ENCODE results near the gene SKIL.

SKIL gene

DNA sequence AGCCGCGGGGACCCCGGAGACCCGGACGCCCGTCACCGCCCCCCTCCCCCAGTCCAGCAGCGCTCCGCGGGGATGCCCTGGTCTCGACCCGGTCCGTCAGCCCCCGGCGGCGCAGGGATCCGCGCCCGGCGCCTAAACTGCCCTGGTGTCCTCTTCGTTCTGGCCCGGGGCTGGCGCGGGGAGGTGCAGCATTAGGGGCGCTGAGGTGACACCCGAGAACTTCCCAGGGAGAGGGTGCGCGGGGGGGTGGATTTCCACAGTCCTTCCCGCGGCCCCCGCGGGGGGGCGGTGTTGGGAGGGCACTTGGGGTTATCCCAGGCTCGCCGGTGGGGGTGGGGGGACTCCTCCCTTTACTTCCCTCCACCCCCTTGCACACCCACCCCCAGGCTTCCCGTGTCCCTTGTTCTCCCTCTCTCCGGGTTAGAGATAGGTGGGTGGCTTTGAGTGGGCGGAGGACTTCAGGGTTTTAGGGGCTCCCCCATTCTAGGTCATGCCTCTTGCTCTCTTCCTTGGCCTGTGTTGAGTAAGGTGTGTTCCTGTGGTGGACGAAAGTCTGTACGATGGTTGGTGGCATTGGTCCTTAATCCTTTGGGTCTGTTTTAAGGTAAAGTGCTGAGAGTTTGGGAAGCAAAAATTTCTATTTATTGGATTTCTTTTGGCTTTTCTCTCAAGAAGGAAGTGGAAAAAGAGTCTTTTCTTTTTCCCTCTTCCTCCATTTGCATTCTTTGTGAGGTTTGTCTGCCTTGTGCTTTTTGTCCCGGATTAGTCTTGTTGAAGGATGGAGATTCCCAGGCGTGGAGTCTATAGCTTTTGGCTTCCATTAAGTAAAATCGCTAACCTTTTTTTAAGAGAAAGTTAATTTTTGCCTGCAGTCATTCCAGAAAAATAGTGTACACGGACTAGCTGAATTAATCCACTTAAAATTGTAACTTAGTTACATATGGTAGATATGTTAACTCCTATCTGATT, 811 bp downstream of the SKIL start:
- Histone ChIP-seq H3K27me3 (ENCODE audit: insufficient read depth, low read length) (no peaks in the 10 kb centered on the region), H3K36me3 (ENCODE audit: insufficient read depth, low read length) (peaks cover 23% of the 10 kb centered on the region), H3K4me1 (ENCODE audit: insufficient read depth, low read length) (peaks cover 31% of the 10 kb centered on the region), H3K4me3 (ENCODE audit: low read length) (peak overlapping the region; percentile 89), H2AFZ (ENCODE audit: low read depth, low read length) (peak overlapping the region; percentile 62), H3K9me3 (ENCODE audit: low read length) (no peaks in the 10 kb centered on the region)

DNA sequence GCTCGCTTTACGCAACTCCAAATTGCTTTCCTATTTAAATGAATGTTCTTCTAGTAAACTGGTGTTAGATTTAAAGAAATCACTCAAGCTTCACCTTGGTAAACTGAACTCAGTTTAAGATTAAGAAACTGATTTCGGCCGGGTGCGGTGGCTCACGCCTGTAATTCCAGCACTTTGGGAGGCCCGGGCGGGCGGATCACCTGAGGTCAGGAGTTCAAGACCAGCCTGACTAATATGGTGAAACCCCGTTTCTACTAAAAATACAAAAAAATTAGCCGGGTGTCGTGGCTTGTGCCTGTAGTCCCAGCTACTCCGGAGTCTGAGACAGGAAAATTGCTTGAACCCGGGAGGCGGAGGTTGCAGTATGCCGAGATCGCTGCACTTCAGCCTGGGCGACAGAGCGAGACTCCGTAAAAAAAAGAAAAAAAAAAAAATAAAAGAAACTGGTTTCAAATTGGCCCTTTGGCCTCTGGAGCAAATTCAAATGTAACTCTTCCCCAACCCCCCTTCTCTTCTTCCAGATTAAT, 1.7 kb downstream of the SKIL start:
- Histone ChIP-seq H3K27me3 (ENCODE audit: insufficient read depth, low read length) (no peaks in the 10 kb centered on the region), H3K9me3 (ENCODE audit: low read length) (no peaks in the 10 kb centered on the region), H3K36me3 (ENCODE audit: insufficient read depth, low read length) (peaks cover 29% of the 10 kb centered on the region), H3K4me3 (ENCODE audit: low read length) (peak overlapping the region; percentile 89), H3K4me1 (ENCODE audit: insufficient read depth, low read length) (peaks cover 29% of the 10 kb centered on the region), H2AFZ (ENCODE audit: low read depth, low read length) (no peak overlapping the region)

DNA sequence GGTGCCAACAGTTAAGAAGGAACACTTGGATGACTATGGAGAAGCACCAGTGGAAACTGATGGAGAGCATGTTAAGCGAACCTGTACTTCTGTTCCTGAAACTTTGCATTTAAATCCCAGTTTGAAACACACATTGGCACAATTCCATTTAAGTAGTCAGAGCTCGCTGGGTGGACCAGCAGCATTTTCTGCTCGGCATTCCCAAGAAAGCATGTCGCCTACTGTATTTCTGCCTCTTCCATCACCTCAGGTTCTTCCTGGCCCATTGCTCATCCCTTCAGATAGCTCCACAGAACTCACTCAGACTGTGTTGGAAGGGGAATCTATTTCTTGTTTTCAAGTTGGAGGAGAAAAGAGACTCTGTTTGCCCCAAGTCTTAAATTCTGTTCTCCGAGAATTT, 3.0 kb downstream of the SKIL start:
- H3K4me1 ChIP-seq (ENCODE audit: insufficient read depth, low read length) = peaks cover 17% of the 10 kb centered on the region
- H3K27me3 ChIP-seq (ENCODE audit: insufficient read depth, low read length) = no peaks in the 10 kb centered on the region
- H3K9me3 ChIP-seq (ENCODE audit: low read length) = no peaks in the 10 kb centered on the region
- H3K36me3 ChIP-seq (ENCODE audit: insufficient read depth, low read length) = peaks cover 29% of the 10 kb centered on the region
- no peak overlapping the region for H3K4me3 ChIP-seq (ENCODE audit: low read length)
- no peak overlapping the region for H2AFZ ChIP-seq (ENCODE audit: low read depth, low read length)

DNA sequence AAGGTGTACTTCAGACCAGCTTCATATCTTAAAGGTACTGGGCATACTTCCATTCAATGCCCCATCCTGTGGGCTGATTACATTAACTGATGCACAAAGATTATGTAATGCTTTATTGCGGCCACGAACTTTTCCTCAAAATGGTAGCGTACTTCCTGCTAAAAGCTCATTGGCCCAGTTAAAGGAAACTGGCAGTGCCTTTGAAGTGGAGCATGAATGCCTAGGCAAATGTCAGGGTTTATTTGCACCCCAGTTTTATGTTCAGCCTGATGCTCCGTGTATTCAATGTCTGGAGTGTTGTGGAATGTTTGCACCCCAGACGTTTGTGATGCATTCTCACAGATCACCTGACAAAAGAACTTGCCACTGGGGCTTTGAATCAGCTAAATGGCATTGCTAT, 3.4 kb downstream of the SKIL start:
- Histone ChIP-seq H2AFZ (ENCODE audit: low read depth, low read length) (no peak overlapping the region), H3K9me3 (ENCODE audit: low read length) (no peaks in the 10 kb centered on the region), H3K27me3 (ENCODE audit: insufficient read depth, low read length) (no peaks in the 10 kb centered on the region), H3K36me3 (ENCODE audit: insufficient read depth, low read length) (peaks cover 29% of the 10 kb centered on the region), H3K4me3 (ENCODE audit: low read length) (no peak overlapping the region), H3K4me1 (ENCODE audit: insufficient read depth, low read length) (peaks cover 15% of the 10 kb centered on the region)

DNA sequence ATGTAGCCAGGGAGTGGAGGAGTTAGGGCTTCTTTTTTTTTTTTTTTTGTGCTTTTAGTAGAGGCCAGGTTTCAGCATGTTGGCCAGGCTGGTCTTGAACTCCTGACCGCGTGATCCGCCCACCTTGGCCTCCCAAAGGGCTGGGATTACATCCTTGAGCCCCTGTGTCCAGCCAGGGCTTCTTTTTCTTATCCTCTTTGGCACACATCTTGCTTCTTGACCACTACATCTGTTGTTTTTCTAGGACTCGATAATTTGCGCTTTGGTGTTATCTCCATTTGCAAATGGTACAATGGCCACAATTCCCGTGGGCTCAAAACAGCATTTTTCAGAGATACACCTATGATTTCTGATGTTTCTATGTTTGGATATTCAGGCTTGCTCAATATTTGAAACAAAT, 4.2 kb downstream of the SKIL start:
- Histone ChIP-seq H3K4me3 (ENCODE audit: low read length) (no peak overlapping the region), H3K36me3 (ENCODE audit: insufficient read depth, low read length) (peaks cover 33% of the 10 kb centered on the region), H3K4me1 (ENCODE audit: insufficient read depth, low read length) (peaks cover 11% of the 10 kb centered on the region)

DNA sequence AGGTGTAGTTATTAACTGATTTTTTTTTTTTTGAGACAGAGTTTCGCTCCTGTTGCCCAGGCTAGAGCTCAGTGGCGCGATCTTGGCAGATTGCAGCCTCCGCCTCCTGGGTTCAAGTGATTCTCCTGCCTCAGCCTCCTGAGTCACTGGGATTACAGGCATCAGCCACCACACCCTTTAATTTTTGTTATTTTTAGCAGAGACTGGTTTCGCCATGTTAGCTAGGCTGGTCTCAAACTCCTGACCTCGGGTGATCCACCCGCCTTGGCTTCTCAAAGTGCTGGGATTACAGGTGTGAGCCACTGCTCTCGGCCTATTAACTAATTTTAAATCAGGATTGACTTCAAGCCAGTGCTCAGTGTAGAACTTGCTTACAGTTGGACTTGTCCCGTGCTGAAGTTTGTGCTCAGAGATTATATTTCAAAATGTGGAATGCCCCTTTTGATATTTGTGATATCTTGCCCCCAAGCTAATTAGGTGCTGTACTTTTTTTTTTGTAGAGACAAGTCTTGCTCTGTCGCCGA, 6.0 kb downstream of the SKIL start:
- Histone ChIP-seq H3K4me1 (ENCODE audit: insufficient read depth, low read length) (peaks cover 11% of the 10 kb centered on the region), H3K27me3 (ENCODE audit: insufficient read depth, low read length) (no peaks in the 10 kb centered on the region), H3K36me3 (ENCODE audit: insufficient read depth, low read length) (peaks cover 33% of the 10 kb centered on the region), H3K4me3 (ENCODE audit: low read length) (no peak overlapping the region), H2AFZ (ENCODE audit: low read depth, low read length) (no peak overlapping the region), H3K9me3 (ENCODE audit: low read length) (no peaks in the 10 kb centered on the region)

More for the DNA sequence above, 4.2 kb downstream of the SKIL start:
- H3K27me3 ChIP-seq (ENCODE audit: insufficient read depth, low read length) = no peaks in the 10 kb centered on the region
- no peaks in the 10 kb centered on the region for H3K9me3 ChIP-seq (ENCODE audit: low read length)
- H2AFZ ChIP-seq (ENCODE audit: low read depth, low read length) = no peak overlapping the region

DNA sequence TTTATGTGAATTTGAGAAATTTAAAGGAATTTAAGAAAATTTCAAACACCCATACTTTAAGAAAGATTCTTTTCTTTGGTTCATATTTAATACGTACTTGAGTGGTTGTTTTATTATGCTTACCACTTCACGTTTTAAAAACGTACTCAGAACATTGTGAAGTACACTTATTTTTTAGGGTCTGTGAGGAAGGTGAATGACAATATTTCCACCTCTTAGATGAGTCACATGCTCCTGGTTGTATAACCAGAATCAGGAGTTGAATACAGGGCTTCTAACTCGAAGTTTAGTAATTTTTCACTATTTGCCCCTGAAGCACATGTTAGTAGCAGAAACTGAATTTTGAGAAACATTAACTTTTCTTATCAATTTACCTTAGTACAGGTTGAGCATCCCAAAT, 7.5 kb downstream of the SKIL start:
- Histone ChIP-seq H3K9me3 (ENCODE audit: low read length) (peaks cover 1% of the 10 kb centered on the region), H3K4me3 (ENCODE audit: low read length) (no peak overlapping the region), H2AFZ (ENCODE audit: low read depth, low read length) (no peak overlapping the region), H3K36me3 (ENCODE audit: insufficient read depth, low read length) (peaks cover 32% of the 10 kb centered on the region), H3K4me1 (ENCODE audit: insufficient read depth, low read length) (no peaks in the 10 kb centered on the region), H3K27me3 (ENCODE audit: insufficient read depth, low read length) (no peaks in the 10 kb centered on the region)

DNA sequence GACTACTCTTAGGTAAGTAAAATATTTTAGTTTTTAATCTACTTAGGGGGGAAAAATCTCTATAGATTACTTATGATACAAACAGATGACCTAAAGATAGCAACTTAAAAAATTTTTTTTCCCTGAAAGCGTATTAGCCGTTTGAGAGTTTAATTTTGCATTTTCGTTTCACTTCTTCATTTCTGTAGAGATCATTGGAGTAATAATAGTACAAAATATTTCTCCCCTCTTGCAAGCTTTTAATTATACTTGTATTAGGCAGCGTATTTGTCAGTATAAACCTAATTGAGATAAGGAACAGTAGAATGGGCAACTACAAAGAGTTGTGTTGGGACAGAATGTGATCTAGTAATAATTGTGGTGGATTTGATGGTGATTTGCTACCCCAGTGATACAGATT, 10.3 kb downstream of the SKIL start:
- peaks cover 1% of the 10 kb centered on the region for H3K9me3 ChIP-seq (ENCODE audit: low read length)
- no peak overlapping the region for H2AFZ ChIP-seq (ENCODE audit: low read depth, low read length)
- H3K4me1 ChIP-seq (ENCODE audit: insufficient read depth, low read length) = peaks cover 7% of the 10 kb centered on the region
- no peak overlapping the region for H3K4me3 ChIP-seq (ENCODE audit: low read length)
- no peaks in the 10 kb centered on the region for H3K27me3 ChIP-seq (ENCODE audit: insufficient read depth, low read length)
- H3K36me3 ChIP-seq (ENCODE audit: insufficient read depth, low read length) = peaks cover 15% of the 10 kb centered on the region

DNA sequence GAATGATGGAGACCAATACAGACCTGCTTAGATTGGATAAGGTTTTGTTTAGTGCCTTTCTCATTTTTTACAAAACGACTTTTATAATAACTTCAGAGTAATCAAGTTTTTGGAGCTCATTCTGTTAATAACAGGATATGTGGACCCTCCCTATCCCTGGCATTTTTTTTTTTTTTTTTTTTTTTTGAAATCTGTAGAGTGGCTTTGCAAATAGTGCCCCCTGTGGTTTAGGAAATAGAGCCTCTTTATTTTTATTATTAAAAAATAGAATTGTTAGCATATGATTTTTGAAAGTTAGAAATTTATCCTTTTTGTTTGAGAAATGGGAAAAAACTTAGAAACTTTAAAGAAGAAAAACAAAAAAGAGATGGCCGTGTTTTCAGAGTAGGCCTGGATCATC, 11.4 kb downstream of the SKIL start:
- no peaks in the 10 kb centered on the region for H3K27me3 ChIP-seq (ENCODE audit: insufficient read depth, low read length)
- peaks cover 7% of the 10 kb centered on the region for H3K36me3 ChIP-seq (ENCODE audit: insufficient read depth, low read length)
- peaks cover 7% of the 10 kb centered on the region for H3K4me1 ChIP-seq (ENCODE audit: insufficient read depth, low read length)
- no peak overlapping the region for H2AFZ ChIP-seq (ENCODE audit: low read depth, low read length)
- peaks cover 1% of the 10 kb centered on the region for H3K9me3 ChIP-seq (ENCODE audit: low read length)
- no peak overlapping the region for H3K4me3 ChIP-seq (ENCODE audit: low read length)

DNA sequence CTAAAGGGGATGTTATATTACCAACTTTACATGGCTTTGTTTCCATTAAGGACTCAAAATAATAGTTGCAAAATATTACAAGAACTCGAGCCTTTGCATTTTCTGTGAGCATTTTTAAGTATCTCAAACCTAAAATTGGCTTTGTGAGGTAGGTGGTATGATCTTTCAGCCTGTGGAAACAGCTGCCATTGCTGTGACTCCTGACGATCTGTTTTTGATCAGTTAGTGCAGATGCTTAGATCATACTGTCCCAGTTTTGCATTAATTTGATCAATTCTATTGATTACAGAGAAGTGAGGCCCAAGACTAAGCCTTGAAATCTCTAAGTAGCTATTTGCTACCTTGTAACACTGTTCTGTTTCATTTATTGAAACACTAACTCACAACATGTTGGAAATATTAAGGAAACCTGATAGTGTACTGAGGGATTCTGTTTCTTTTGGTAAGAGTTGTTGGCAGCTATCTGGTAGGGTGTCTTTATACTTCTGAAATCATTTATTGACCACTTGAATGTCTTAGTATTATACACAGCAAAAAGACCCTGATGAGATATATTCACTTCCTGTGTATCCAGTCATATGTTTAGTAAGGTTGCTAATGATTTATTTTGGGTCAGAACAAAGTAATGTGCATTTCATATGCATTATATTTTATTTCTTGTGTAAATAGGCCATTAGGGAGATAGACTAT, 14.8 kb downstream of the SKIL start:
- Histone ChIP-seq H3K9me3 (ENCODE audit: low read length) (peaks cover 1% of the 10 kb centered on the region), H3K4me3 (ENCODE audit: low read length) (no peak overlapping the region), H3K27me3 (ENCODE audit: insufficient read depth, low read length) (no peaks in the 10 kb centered on the region), H2AFZ (ENCODE audit: low read depth, low read length) (no peak overlapping the region), H3K4me1 (ENCODE audit: insufficient read depth, low read length) (peaks cover 7% of the 10 kb centered on the region), H3K36me3 (ENCODE audit: insufficient read depth, low read length) (peaks cover 1% of the 10 kb centered on the region)

DNA sequence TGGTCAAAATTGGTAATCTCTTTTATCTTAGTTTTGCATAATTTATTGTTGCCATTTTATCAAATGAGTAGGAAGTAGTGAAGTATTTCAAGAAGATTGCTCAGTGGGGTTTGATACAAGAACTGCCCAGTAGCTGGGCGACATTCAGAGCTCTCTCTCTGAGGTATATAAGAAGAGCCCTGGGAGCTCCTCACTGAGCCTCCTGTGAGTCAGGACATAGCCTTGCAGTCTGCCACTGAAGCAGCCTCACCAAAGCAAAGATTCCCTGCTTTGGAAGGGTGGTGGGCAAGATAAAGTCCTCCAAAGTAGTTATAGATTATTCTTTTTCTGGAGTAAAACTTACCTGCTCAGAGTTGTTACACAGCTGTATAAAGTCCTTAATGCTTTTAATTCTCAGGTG, 26.1 kb downstream of the SKIL start:
- Histone ChIP-seq H3K4me1 (ENCODE audit: insufficient read depth, low read length) (no peaks in the 10 kb centered on the region), H3K36me3 (ENCODE audit: insufficient read depth, low read length) (peaks cover 45% of the 10 kb centered on the region), H3K9me3 (ENCODE audit: low read length) (peaks cover 6% of the 10 kb centered on the region), H3K4me3 (ENCODE audit: low read length) (no peak overlapping the region), H3K27me3 (ENCODE audit: insufficient read depth, low read length) (no peaks in the 10 kb centered on the region), H2AFZ (ENCODE audit: low read depth, low read length) (no peak overlapping the region)

DNA sequence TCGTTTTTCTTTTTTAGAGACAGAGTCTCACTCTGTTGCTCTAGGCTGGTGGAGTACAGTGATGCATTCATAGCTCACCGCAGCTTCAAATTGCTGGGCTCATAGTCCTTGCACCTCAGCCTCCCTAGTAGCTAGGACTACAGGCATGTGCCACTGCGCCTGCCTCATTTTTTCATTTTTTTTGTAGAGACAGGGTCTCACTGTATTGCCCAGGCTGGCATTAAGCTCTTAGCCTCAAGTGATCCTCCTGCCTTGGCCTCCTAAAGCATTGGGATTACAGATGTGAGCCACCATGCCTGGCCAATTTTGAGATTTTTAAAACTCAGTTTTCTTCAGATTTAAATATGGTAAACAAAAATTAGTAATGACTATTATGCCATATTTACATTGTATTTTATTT, 29.0 kb downstream of the SKIL start:
- no peak overlapping the region for H3K4me3 ChIP-seq (ENCODE audit: low read length)
- peaks cover 43% of the 10 kb centered on the region for H3K36me3 ChIP-seq (ENCODE audit: insufficient read depth, low read length)
- no peaks in the 10 kb centered on the region for H3K4me1 ChIP-seq (ENCODE audit: insufficient read depth, low read length)
- H3K9me3 ChIP-seq (ENCODE audit: low read length) = peaks cover 6% of the 10 kb centered on the region
- H3K27me3 ChIP-seq (ENCODE audit: insufficient read depth, low read length) = no peaks in the 10 kb centered on the region
- no peak overlapping the region for H2AFZ ChIP-seq (ENCODE audit: low read depth, low read length)

DNA sequence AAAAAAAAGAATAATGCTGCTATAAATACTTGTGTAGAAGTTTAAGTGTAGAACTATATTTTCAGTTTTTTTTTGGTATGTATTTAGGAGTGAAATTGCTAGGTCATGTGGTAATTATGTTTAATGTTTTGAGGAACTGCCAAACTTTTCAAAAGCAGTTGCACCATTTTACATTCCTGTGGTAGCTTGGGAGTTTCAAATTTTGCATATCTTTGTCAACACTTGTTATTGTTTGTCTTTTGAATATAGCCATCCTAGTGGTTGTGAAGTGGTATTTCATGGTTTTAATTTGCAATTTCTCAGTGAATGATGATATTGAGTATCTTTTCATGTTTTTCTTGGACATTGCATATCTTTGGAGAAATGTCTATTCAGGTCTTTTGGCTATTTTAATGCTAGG, 30.4 kb downstream of the SKIL start:
- Histone ChIP-seq H3K36me3 (ENCODE audit: insufficient read depth, low read length) (peaks cover 44% of the 10 kb centered on the region), H2AFZ (ENCODE audit: low read depth, low read length) (no peak overlapping the region), H3K27me3 (ENCODE audit: insufficient read depth, low read length) (no peaks in the 10 kb centered on the region), H3K9me3 (ENCODE audit: low read length) (peaks cover 6% of the 10 kb centered on the region), H3K4me3 (ENCODE audit: low read length) (no peak overlapping the region), H3K4me1 (ENCODE audit: insufficient read depth, low read length) (no peaks in the 10 kb centered on the region)

All from neuron (in vitro differentiated cells).